CD4-positive, alpha-beta T cell treated with Interleukin-2 at 100 ng/mL for 4 hours (primary cell): Measurements from ENCODE around the gene GDI1.

Experiments
- DNase-seq: peaks from one replicate; pipeline ENCODE4 v3.0.0-alpha.2; 2020; ENCODE audit warnings: low spot score

Gene GDI1

DNA sequence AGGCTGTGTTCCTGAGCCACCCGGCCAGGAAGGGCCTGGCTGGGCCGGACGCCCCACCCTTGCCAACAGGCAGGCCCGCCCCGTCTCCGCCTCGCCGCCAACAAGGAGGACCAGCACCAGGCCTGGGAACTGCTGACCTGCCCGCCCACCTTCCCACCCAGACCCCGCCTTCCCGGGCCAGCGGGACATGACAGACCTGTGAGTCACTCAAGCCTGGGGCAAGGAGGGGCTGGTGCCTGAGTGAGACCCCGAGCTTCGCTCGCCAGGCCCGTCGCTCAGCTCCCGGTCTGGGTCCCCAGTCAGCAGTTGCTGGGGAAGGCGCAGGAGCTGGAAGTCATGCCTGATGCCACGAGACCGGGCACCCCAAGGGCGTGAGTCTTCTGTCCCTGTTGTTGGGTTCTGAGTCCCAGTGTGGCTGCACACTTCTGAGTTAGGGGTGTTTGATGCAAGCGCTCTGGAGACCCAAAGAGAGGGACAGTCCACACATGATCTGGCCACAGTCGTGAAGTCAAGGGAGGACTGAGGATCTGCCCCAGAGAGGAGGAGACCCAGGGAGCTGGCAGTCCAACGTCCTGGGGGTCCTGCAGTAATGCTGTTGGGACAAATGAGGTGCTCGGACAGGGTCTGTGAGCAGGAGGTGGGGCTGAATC lies 27.6 kb upstream of the GDI1 start, which contains the start of gene DNASE1L1:
DNASE1L1 (minus strand) TSS at position 33 of the 650 bp plus-strand sequence. CDS start 3,686 bp downstream, outside the sequence.
- peak; percentile 8 for DNase-seq

- peak; percentile 57 for DNase-seq
Observed at GRCh38 chrX:154411981-154412340, 25.0 kb upstream of the GDI1 start.

DNA sequence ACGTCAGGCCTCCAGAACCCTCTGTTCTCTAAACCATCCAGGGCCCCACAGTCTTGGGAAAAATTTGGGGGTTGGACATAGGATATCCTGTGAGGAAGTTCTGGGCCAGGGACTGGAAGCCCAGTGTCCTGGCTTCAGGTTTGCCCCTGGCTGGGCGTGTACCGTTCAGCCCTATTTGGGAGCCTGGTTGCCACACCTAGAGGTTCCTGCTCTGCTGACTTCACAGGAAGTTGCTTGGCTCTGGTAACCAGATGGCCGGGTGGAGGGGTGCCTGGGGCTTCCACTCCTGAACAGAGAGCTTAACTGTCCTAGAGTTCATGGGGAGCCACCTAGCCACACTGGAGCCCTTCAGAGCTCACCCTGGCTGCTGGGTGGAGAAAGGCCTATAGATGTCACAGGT lies 24.5 kb upstream of the GDI1 start:
- DNase-seq, result peak; percentile 46

DNA sequence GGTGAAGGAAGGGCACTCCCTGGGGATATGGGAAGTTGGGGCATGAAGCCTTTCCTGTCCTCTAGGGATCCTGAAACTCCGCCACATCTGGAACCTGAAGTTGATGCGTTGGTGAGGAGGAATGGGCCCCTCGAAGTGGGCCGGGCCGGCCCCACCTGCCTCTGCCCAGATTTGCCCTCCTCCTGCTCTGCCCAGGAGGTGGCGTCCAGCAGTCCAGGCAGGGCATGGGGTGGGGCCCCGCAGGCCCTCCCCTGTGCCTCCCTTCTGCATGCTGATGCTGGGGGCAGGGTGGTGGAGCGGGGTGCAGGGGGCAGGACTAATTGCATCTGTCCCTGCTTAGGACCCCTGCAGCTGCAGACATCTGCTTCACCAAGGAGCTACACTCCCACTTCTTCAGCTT lies 23.8 kb upstream of the GDI1 start:
- DNase-seq, result no peak

- DNase-seq, result no peak
Observed at GRCh38 chrX:154417157-154417556, 19.8 kb upstream of the GDI1 start.

DNA sequence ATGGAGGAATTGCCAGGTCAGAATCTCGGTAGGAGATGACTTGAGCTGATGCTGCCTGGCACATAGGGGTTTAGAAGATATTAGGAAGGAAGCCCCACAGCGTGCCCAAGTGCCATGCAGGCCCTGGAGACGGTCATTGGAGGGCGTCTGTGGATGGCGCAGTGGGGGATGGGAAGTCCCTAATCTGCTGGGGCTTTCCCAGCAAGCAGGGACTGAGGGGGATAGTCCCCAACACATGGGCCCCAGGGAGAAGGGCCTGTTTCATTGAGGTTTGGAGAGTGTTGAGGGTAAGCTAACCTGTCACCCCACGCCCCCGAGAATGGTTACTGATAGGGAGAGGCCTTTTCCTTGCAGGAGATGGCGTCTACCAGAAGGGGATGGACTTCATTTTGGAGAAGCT lies 17.8 kb upstream of the GDI1 start:
- no peak for DNase-seq

DNA sequence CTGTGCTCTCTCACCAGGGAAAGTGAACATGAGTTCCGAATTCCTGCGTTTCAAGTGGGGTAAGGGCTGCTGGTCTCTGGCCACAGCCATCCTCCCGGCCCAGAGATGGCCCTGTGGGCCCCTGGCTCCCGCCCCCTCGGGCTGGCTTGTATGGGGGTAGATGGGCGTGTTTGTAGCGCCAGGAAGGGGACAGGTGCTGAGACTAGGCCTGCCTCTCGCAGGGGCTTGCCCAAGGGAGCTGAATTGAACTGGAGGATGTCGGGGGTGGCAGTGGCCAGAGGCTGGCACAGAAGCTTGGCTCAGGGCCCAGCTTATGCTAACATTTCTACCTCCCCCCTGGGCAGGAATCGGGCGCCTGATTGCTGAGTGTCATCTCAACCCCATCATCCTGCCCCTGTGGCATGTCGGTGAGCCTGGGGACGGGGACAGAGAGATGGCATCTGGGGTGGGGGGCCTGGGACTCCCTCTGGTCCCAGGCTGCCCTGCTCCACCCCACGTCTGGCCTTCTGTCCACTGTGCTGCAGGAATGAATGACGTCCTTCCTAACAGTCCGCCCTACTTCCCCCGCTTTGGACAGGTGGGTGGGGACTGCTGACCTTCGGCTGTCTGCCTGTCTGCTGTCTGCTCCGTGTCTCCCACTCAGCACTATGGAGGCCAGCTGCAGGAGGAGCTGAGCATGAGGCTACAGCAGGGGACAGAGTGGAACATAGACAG lies 17.1 kb upstream of the GDI1 start:
- DNase-seq, result no peak

DNA sequence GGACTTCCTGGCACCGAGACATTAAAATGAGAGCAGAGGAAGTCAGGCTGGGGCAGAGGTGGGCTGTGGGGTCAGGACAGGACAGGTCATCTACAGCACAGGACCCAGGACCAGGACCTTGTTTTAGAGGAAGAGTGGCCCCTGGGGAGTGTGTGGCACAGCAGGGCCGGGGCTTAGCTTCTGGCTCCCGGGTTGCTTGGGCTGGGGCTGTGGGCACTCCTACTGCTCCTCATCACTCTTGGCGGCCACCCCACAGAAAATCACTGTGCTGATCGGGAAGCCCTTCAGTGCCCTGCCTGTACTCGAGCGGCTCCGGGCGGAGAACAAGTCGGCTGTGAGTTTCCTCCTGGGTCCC lies 16.6 kb upstream of the GDI1 start:
- no peak for DNase-seq

DNA sequence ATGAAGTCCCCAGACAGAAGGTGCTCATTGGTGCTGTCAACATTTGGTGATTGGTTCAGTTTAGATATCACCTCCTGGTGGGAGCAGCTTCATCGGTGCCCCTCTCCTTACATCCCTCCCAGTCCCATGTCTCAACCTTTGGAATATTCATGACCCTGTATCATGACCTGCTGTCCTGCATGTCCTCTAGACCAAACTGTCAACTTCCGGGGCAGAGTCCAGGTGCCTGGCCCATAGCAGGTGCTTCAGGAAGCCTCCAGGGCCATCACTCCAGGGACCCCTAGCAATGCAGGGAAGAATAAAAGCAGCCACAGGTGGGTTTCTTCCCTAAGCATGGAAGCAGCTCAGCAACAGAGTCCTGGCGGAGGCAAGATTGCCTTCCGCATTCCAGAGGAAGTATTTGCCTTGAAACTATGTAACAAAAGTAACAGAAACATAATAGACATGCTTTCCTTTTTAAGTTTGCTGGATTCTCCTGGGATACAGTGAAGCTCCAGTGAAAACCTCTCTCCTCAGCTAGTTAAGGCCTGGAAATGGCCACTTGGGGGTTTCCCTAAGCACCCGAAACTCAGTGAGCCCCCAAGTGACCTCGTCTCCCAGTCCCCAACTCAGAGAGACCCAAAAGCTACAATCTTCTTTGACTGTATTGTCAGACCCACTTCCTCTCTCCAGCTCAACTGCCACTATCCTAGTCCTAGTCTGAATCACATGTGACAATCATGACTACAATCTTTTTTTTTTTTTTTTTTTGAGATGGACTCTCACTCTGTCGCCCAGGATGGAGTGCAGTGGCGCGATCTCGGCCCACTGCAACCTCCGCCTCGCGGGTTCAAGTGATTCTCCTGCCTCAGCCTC lies 9.8 kb upstream of the GDI1 start:
- DNase-seq, result no peak

DNA sequence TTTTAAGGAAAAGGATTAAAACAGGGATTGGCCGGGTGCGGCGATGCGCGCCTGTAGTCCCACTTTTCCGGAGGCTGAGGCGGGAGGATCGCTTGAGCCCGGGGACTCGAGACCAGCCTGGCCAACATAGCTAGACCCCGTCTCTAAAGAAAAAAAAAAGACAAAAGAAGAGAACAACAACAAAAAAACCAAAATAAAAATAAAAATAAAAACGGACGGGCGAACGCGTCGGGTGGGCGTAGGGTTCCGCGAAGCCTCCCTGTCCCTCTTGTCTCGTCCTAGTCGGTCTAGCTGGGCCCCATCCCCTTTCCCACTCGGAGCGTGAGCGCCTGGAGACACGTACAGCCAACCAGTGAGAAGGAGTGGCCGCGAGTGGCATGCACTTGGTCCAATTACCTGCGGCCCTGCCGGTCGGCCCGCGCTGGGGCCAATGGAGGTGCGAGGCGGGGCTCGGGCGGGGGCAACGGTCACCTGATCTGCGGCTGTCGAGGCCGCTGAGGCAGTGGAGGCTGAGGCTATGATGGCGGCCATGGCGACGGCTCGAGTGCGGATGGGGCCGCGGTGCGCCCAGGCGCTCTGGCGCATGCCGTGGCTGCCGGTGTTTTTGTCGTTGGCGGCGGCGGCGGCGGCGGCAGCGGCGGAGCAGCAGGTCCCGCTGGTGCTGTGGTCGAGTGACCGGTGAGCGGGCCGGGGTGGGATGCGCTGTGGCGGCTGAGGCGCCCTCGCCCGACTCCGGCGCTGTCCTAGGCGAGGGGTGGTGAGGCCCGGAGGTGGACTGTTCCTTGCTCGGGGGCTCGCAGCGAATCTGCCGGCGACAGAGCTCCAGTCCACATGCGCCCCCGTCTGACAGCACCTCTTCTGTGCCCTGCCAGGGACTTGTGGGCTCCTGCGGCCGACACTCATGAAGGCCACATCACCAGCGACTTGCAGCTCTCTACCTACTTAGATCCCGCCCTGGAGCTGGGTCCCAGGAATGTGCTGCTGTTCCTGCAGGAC lies 8.5 kb upstream of the GDI1 start, which contains the start of gene ATP6AP1:
ATP6AP1 (plus strand) TSS at position 502 of the 996 bp plus-strand sequence; CDS start at position 518, 16 bp downstream.
- peak; percentile 90 for DNase-seq

DNA sequence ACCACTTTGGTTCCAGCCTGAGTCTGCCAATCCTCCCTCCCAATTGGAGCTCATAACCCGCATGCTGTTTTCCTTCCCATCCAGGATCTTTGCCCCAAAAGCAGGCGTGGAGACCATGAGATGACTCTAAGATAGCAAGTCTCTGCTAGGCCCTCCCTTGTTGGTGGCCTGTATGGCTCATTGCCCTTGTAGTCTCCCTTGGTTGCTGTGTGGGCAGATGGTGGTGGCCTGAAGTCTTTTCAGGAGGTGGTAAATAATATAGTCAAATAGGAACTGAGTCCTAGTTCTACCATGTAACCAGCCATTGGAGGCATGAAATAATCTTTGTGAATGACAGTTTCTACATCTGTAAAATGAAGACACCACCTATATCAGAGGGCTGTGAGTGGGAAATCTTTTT lies 7.2 kb upstream of the GDI1 start:
- DNase-seq, result no peak

DNA sequence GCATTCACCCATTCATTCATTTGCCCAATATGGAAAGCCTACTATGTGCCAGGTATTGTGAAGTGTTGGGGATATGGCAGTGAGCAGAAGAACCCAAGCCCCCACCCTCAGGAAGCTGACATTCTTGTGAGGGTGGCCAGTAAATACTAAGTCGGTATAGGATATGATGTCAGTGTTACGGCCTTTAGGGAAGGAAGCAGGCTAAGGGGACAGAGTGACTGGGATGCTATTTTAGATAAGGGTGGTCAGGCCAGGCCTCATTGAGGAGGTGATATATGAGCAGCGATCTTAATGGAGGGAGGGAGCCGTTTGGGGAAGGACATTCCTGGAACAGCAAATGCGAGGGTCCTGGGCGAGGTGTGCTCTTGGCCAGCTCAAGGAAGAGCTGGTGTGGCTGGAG lies 6.5 kb upstream of the GDI1 start:
- no peak for DNase-seq

- DNase-seq, result no peak
Observed at GRCh38 chrX:154430916-154431315, 6.0 kb upstream of the GDI1 start.

GRCh38 chrX:154431341-154431740 lies 5.6 kb upstream of the GDI1 start:
- no peak for DNase-seq

DNA sequence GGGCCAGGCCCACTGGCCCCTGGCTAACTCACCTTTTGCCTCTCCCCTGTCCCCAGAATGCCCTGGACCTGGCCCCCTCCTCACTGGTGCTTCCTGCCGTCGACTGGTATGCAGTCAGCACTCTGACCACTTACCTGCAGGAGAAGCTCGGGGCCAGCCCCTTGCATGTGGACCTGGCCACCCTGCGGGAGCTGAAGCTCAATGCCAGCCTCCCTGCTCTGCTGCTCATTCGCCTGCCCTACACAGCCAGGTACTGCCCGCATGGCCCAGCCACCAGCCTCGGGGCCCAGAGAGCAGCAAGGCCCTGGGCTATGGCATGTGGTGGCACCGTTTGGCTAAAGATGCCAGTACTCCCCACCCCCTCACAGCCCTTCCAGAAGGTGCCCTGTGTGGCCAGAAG lies 4.7 kb upstream of the GDI1 start:
- DNase-seq, result no peak

DNA sequence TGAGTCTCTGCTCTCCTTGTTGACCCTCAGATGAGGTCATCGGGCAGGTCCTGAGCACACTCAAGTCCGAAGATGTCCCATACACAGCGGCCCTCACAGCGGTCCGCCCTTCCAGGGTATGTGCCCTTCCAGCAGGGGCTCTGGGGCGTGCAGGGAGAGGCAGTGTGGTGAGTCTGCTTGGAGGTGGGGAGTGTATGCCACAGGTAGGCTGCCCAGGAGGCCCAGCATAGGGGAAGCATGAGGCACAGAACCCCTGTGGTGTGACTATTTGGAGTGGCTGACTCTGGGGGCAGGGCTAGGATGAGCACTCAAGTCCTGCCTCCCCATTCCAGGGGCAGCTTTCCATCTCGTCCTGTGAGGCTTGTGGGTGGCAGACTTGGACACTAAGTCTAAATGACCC lies 3.3 kb upstream of the GDI1 start:
- DNase-seq, result no peak

DNA sequence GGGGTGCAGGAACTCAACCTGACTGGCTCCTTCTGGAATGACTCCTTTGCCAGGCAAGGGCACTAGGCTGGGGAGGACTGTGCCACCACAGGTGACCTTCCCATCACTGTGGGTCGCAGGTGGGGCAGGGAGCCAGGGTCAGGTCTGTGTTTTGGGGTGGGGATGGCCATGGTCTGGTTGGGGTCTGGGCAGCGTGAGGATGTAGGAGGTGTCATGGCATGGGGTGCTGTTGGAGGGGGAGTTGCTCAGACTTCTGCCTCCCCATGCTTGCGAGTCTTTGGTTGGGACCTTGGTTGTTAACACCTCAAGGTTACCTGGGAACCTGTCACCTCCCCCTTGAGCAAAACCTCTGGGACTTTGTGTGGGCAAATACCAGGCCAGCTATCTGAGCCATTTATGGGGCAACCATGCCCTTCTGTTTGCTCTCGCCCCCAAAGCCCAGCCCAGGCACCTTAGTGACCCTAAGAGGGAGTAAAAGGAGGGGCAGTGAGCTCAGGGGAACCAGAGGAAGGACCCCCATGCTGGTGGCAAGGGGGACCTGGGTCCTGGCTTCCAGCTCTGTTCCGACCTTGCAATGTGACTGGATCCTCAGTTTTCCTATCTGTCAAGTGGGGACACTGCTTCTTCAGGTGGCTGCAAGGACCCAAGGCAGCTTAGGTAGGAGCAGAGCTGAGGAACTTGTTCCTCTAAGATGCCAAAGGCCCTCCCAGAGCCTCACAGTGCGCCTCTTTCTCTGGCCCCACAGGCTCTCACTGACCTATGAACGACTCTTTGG lies 2.4 kb upstream of the GDI1 start:
- DNase-seq, result no peak

GRCh38 chrX:154435171-154435733 lies 1.7 kb upstream of the GDI1 start:
- DNase-seq, result no peak

DNA sequence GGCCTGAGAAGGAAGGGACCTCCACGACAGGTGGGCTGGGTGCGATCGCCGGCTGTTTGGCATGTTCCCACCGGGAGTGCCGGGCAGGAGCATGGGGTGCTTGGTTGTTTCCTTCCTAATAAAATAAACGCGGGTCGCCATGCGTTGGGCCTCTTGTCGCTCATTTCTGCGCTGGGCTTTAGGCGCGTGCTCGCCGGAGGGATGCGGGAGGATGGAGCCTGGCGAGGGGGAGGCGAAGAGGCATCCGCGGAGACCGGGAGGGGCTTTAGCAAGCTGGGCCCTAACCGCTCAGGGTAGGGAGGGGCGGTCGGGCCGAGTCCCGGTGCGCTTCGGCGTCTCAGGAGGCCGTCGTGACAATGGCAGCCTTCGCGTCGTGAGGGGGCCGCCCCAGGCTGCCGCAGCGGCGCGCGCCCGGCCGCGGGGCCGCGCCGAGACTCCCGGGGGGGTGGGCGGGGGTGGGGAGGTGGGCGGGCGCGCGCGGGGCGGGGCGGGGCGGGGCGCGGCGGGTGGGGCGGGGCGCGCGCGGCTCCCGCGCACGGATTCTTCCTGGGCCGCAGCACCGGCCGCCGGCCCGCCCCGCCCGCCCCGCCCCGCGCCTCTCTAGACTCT lies 476 bp upstream of the GDI1 start:
- peak; percentile 53 for DNase-seq
